ENCODE data around the gene USP10. TPM values are rescaled to one million over a fixed set of nuclear protein-coding genes. Genes with fewer than 3 reads are reported as not detected.

USP10 gene
- total RNA-seq, 1 experiment from 2014 or later: 50.4 TPM

DNA sequence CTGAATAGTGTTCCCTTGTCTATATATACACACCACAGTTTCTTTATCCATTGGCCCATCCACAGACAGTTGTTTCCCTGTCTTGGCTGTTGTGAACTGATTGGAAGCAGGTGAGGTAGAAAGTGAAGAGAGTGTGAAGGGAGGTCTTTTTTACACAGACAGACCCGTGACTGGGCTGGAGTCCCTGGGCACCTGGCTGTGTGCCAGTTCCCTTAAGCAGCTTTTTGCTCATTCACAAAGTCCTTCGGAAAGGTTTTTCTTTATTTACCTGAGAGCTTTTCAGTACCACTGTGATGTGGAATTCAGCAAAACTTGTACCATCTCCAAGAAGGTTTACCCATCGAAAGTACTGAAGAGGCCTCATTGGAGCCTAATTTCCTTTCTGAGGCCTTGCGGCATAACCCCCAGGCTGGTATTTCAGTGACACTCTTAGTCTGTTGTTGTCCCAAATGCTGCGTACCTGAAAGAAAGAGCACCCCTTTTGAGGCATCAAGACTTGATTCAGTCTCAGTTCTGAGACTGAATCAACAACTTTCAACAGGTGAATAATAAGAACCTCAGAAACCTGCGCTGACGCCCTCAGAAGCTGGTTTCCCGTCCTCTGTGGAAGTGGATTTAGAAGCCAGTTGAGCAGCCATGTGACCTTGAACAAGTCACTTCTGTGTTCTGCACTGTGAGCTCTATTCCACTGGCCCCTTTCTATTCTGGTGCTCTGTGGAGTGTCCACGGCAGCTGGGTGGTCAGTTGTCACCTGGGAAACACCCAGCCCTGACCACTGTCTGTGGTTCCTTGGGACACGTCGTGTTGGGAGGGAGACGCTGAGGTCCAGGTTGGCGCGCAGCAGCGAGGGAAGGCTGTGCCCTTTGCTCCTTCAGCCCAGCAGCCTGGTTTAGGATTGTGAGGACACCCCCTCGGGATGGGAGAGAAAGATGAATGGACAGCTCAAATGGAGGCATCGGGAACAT, 66.1 kb downstream of the USP10 start:
- DNase-seq (no peak), ATAC-seq (no peak)
- no TSS peak for BruUV-seq (replicated peaks)
- Histone ChIP-seq H3K9me2 (replicated peaks; ENCODE audit: low read length) (no peaks in the 10 kb centered on the region), H3K4me2 (ENCODE audit: low read length) (no peak overlapping the region), H4K20me1 (ENCODE audit: low read length) (no peaks in the 10 kb centered on the region), H3K27me3 (ENCODE audit: low read length) (no peaks in the 10 kb centered on the region), H3K36me3 (ENCODE audit: low read depth, low read length) (peaks cover 45% of the 10 kb centered on the region), H3F3A (ENCODE audit: low read length, unreplicated experiment) (no peaks in the 10 kb centered on the region), H3K9me3 (ENCODE audit: low read length) (no peaks in the 10 kb centered on the region), H3K79me2 (ENCODE audit: low read length) (no peaks in the 10 kb centered on the region), H3K27ac (ENCODE audit: low read length) (no peak overlapping the region), H3K4me1 (ENCODE audit: insufficient read depth, low read length) (no peaks in the 10 kb centered on the region), H3K4me3 (ENCODE audit: low read length) (no peak overlapping the region), H2AFZ (ENCODE audit: low read length) (no peak overlapping the region), H3K9ac (ENCODE audit: low read length) (no peak overlapping the region)
- ChIA-PET POLR2A (ENCODE audit: unreplicated experiment) (no interaction called here), CTCF (no interaction called here)
- TF ChIP-seq EZH2 (IDR thresholded peaks at IDR 0.05; ENCODE audit: low read length, unreplicated experiment): no peak
- TF ChIP-seq EZH2phosphoT487 (IDR thresholded peaks at IDR 0.05; ENCODE audit: borderline replicate concordance, low read length): no peak
- TF ChIP-seq, protein P1, sequence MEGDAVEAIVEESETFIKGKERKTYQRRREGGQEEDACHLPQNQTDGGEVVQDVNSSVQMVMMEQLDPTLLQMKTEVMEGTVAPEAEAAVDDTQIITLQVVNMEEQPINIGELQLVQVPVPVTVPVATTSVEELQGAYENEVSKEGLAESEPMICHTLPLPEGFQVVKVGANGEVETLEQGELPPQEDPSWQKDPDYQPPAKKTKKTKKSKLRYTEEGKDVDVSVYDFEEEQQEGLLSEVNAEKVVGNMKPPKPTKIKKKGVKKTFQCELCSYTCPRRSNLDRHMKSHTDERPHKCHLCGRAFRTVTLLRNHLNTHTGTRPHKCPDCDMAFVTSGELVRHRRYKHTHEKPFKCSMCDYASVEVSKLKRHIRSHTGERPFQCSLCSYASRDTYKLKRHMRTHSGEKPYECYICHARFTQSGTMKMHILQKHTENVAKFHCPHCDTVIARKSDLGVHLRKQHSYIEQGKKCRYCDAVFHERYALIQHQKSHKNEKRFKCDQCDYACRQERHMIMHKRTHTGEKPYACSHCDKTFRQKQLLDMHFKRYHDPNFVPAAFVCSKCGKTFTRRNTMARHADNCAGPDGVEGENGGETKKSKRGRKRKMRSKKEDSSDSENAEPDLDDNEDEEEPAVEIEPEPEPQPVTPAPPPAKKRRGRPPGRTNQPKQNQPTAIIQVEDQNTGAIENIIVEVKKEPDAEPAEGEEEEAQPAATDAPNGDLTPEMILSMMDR (conservative IDR thresholded peaks at IDR 0.05; ENCODE audit: low read depth, low read length): no peak
- intact Hi-C loops (cut with micrococcal nuclease): no loop called here

DNA sequence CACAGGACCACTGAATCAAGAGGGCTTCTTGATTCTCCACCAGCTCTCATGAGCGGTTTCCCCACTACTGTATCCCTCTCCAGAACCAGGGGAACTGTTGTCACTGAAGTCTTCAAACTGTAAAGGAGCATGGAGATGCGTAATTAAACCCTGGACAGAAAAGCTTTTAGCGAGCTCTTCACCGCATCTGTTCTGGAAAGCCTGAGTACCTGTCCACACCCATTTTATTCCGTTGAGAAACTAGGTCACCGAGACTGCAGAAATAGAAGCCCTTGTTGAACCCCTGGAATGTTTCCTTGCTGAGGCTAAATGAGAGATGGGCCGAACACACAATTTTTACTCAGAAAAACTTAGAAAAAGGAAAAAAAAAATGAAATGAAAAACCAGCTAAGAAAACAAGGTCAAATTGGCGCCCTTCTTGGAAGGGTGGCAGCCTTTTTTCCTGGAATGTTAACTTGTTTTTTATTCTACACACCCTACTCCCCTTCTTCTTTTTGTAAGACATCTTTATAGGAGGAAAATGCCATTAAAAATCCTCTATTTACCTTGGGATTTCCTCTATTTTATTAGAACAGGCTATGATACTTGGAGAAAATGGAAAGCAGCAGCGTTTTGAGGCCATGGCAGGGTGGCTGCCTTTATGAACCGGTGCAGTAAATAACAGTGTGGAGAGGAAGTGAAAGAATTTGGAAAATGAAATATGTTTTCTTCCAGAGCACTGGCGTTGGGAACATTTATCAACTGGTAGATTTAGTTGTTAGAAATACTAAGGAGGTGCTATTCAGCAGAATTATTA, 67.4 kb downstream of the USP10 start:
- Histone ChIP-seq H3K27ac (ENCODE audit: low read length) (no peak overlapping the region), H3K9me3 (ENCODE audit: low read length) (no peaks in the 10 kb centered on the region), H4K20me1 (ENCODE audit: low read length) (no peaks in the 10 kb centered on the region), H3K36me3 (ENCODE audit: low read depth, low read length) (peaks cover 40% of the 10 kb centered on the region), H3K79me2 (ENCODE audit: low read length) (no peaks in the 10 kb centered on the region), H3K4me1 (ENCODE audit: insufficient read depth, low read length) (no peaks in the 10 kb centered on the region), H3K9ac (ENCODE audit: low read length) (no peak overlapping the region), H3K4me3 (ENCODE audit: low read length) (no peak overlapping the region), H2AFZ (ENCODE audit: low read length) (no peak overlapping the region), H3F3A (ENCODE audit: low read length, unreplicated experiment) (no peaks in the 10 kb centered on the region), H3K4me2 (ENCODE audit: low read length) (no peak overlapping the region), H3K27me3 (ENCODE audit: low read length) (no peaks in the 10 kb centered on the region), H3K9me2 (replicated peaks; ENCODE audit: low read length) (no peaks in the 10 kb centered on the region)
- TF ChIP-seq EZH2phosphoT487 (IDR thresholded peaks at IDR 0.05; ENCODE audit: borderline replicate concordance, low read length) (no peak), EZH2 (IDR thresholded peaks at IDR 0.05; ENCODE audit: low read length, unreplicated experiment) (no peak)
- TF ChIP-seq, protein P1 (conservative IDR thresholded peaks at IDR 0.05; ENCODE audit: low read depth, low read length): no peak
- DNase-seq: no peak
- BruUV-seq (replicated peaks): no TSS peak
- intact Hi-C loops (cut with micrococcal nuclease): no loop called here
- CTCF ChIA-PET: no interaction called here
- POLR2A ChIA-PET (ENCODE audit: unreplicated experiment): no interaction called here
- ATAC-seq: no peak

All from PC-3 (cell line).